HepG2 (cell line): ENCODE measurements around the gene TOMM20. TPM values are rescaled to one million over a fixed set of nuclear protein-coding genes. Genes with fewer than 3 reads are reported as not detected.

Experiments
- AFF4 ChIP-seq: sonication (generic); formaldehyde crosslinking; IDR thresholded peaks from 2 replicates; pipeline ENCODE4 v1.4.0; 2020; ENCODE audit warnings: missing genetic modification reagents
- ETV5 ChIP-seq: IDR thresholded peaks from 2 replicates; pipeline ENCODE4 v1.6.1; 2018; ENCODE audit warnings: missing biosample characterization, missing genetic modification reagents, inconsistent platforms, borderline replicate concordance
- FOXC1 ChIP-seq: sonication (generic); formaldehyde crosslinking; IDR thresholded peaks from 2 replicates; pipeline ENCODE4 v1.8.0; 2022; ENCODE audit warnings: mild to moderate bottlenecking, missing genetic modification reagents, borderline replicate concordance
- FOXK1 ChIP-seq: sonication (generic); formaldehyde crosslinking; IDR thresholded peaks from 2 replicates; pipeline ENCODE4 v1.4.0; 2020; ENCODE audit warnings: low read depth, missing genetic modification reagents, borderline replicate concordance
- HNF1B ChIP-seq: sonication (generic); formaldehyde crosslinking; IDR thresholded peaks from 2 replicates; pipeline ENCODE4 v1.5.1; 2020; ENCODE audit warnings: mild to moderate bottlenecking, moderate library complexity, missing genetic modification reagents
- IKZF5 ChIP-seq: IDR thresholded peaks from 2 replicates; pipeline ENCODE4 v1.6.1; 2018; ENCODE audit warnings: missing genetic modification reagents, mild to moderate bottlenecking, missing compliant biosample characterization
- MTA3 ChIP-seq: sonication (generic); formaldehyde crosslinking; IDR thresholded peaks from 2 replicates; pipeline ENCODE4 v1.4.0; 2020; ENCODE audit warnings: missing genetic modification reagents
- NFRKB ChIP-seq: fragments of 450-650 bp; IDR thresholded peaks from 2 replicates; pipeline ENCODE4 v1.6.1; 2017
- PAXIP1 ChIP-seq: sonication (generic); formaldehyde crosslinking; conservative IDR thresholded peaks from 2 replicates; pipeline ENCODE4 v1.4.0; 2020; ENCODE audit warnings: mild to moderate bottlenecking, missing genetic modification reagents, moderate library complexity
- RFX5 ChIP-seq: IDR thresholded peaks from 2 replicates; pipeline ENCODE4 v1.6.1; 2011; ENCODE audit warnings: low read depth, low read length, improper control_type of control experiment
- SAFB2 ChIP-seq: sonication (generic); formaldehyde crosslinking; IDR thresholded peaks from 2 replicates; pipeline ENCODE4 v1.5.1; 2020; ENCODE audit warnings: missing genetic modification reagents, low read depth, mild to moderate bottlenecking, borderline replicate concordance
- SP140L ChIP-seq: sonication (generic); formaldehyde crosslinking; IDR thresholded peaks from 2 replicates; pipeline ENCODE4 v1.4.0; 2020; ENCODE audit warnings: missing genetic modification reagents, borderline replicate concordance
- SRY ChIP-seq: sonication (generic); formaldehyde crosslinking; IDR thresholded peaks from 2 replicates; pipeline ENCODE4 v1.8.0; 2022; ENCODE audit warnings: mild to moderate bottlenecking, missing genetic modification reagents
- TGIF2 ChIP-seq: IDR thresholded peaks from 2 replicates; pipeline ENCODE4 v1.6.1; 2016; ENCODE audit warnings: control low read depth, missing compliant biosample characterization
- ZBTB14 ChIP-seq: sonication (generic); formaldehyde crosslinking; IDR thresholded peaks from 2 replicates; pipeline ENCODE4 v1.4.0; 2020; ENCODE audit warnings: missing genetic modification reagents
- ZNF234 ChIP-seq: sonication (generic); formaldehyde crosslinking; conservative IDR thresholded peaks from 2 replicates; pipeline ENCODE4 v1.5.1; 2020; ENCODE audit warnings: mild to moderate bottlenecking, missing genetic modification reagents
- ZNF24 ChIP-seq: fragments of 450-650 bp; IDR thresholded peaks from 2 replicates; pipeline ENCODE4 v1.6.1; 2017; ENCODE audit warnings: antibody characterized with exemption, mild to moderate bottlenecking
- ZNF274 ChIP-seq: sonication (generic); formaldehyde crosslinking; IDR thresholded peaks from 2 replicates; pipeline ENCODE4 v1.5.1; 2020; ENCODE audit warnings: mild to moderate bottlenecking, missing genetic modification reagents
- polyA plus RNA-seq, 8 experiments: library from polyadenylated mRNA; depleted of rRNA in 3 of 8; stranded (reverse) in 7 of 8; unstranded in 1 of 8; fragments of >200 nt; fragmentation: Illumina TruSeq in 4 of 8; extraction: Trizol in 4 of 8; gene quantifications; 2 replicates each; pipeline versions ENCODE4 v1.2.1 to v1.2.3, GENCODE V29; 2011 to 2016; ENCODE audit warnings: low read depth in 4 of 8, missing spikeins in 1 of 8, mixed read lengths in 1 of 8; ENCODE audit not compliant: insufficient read depth in 1 of 8
- total RNA-seq, 5 experiments: library from RNA; depleted of rRNA; stranded (reverse); fragments of >200 nt; fragmentation: Illumina TruSeq; extraction: Trizol; gene quantifications; 2 replicates each; pipeline ENCODE4 v1.2.3, GENCODE V29; 2016; ENCODE audit warnings: low read depth in 1 of 5

TOMM20 gene
- total and polyA plus RNA-seq, 2 of the 13 experiments (the other 11 are each of a cell fraction or from before 2014, with no cell fraction given), result 153 to 376 TPM

- TF ChIP-seq ZBTB14 (CRISPR knock-in tag) (no peak), ZNF24 (no peak), ETV5 (CRISPR knock-in tag) (no peak), MTA3 (no peak), AFF4 (no peak), ZNF274 (no peak), SRY (no peak), FOXK1 (CRISPR knock-in tag) (0 out of 2 replicates have a peak, but pooled peaks have one; percentile 0), IKZF5 (CRISPR knock-in tag) (no peak), ZNF234 (CRISPR knock-in tag) (no peak), TGIF2 (CRISPR knock-in tag) (no peak), SP140L (CRISPR knock-in tag) (no peak), NFRKB (no peak), SAFB2 (CRISPR knock-in tag) (no peak), RFX5 (no peak), HNF1B (CRISPR knock-in tag) (no peak), PAXIP1 (no peak), FOXC1 (CRISPR knock-in tag) (no peak)
Measured at GRCh38 chr1:235078480-235079381, 49.9 kb downstream of the TOMM20 start (continued).
